RWPE1 (cell line): ENCODE measurements around the gene KRT73.

Experiments
- CTCF ChIA-PET: fragments of 350-600 bp; sonication (Branson Sonifier 250); formaldehyde crosslinking; extraction: SDS; loops from one replicate; lab custom pipeline; 2021; lab: Yijun Ruan, JAX
- POLR2A ChIA-PET: fragments of 400-600 bp; formaldehyde crosslinking; extraction: SDS; loops from one replicate; lab custom pipeline; 2020; ENCODE audit warnings: antibody characterized with exemption; ENCODE audit not compliant: low non-redundant PET; lab: Yijun Ruan, JAX
- DNase-seq: peaks from one replicate; pipeline ENCODE4 v3.0.0; 2012; ENCODE audit warnings: low spot score
- H3K27ac ChIP-seq: fragments of 450-650 bp; 2 replicates; pipeline ENCODE4 v1.5.1; 2017
- CTCF ChIP-seq: fragments of 450-650 bp; conservative IDR thresholded peaks from 2 replicates; pipeline ENCODE4 v1.5.1; 2017; ENCODE audit warnings: low read depth, mild to moderate bottlenecking

KRT73 gene

GRCh38 chr12:52649066-52649465 is 30.7 kb upstream of the KRT73 start:
- CTCF ChIA-PET, result no interaction called here
- no peak for DNase-seq
- H3K27ac ChIP-seq, result no peak overlapping the region
- POLR2A ChIA-PET, result no interaction called here
- TF ChIP-seq CTCF, result no peak

- CTCF ChIA-PET, result no interaction called here
Observed at GRCh38 chr12:52648012-52648550, 29.7 kb upstream of the KRT73 start.

GRCh38 chr12:52647601-52648000 is 29.2 kb upstream of the KRT73 start:
- TF ChIP-seq CTCF, result no peak
- H3K27ac ChIP-seq, result no peak overlapping the region
- CTCF ChIA-PET, result no interaction called here
- POLR2A ChIA-PET, result no interaction called here
- no peak for DNase-seq

More at GRCh38 chr12:52648012-52648550, 29.7 kb upstream of the KRT73 start:
- TF ChIP-seq CTCF, result no peak
- H3K27ac ChIP-seq, result no peak overlapping the region
- no peak for DNase-seq
- POLR2A ChIA-PET, result no interaction called here

GRCh38 chr12:52646613-52647012 is 28.3 kb upstream of the KRT73 start:
- CTCF ChIA-PET, result no interaction called here
- H3K27ac ChIP-seq, result no peak overlapping the region
- no peak for TF ChIP-seq CTCF
- POLR2A ChIA-PET, result no interaction called here
- DNase-seq, result no peak

GRCh38 chr12:52645982-52646381 is 27.6 kb upstream of the KRT73 start:
- no peak for DNase-seq
- H3K27ac ChIP-seq, result no peak overlapping the region
- ChIA-PET CTCF (no interaction called here), POLR2A (no interaction called here)
- no peak for TF ChIP-seq CTCF

GRCh38 chr12:52645120-52645761 is 26.9 kb upstream of the KRT73 start:
- no peak for TF ChIP-seq CTCF
- ChIA-PET CTCF (interaction anchor here (0.7 kb wide), 2 partner anchors 31 to 235 kb away, joined by 3 to 5 read pairs; no protein-coding TSS in a partner anchor), POLR2A (no interaction called here)
- no peak overlapping the region for H3K27ac ChIP-seq
- no peak for DNase-seq
